HL-60 (cell line): ENCODE data around the gene RNF112.
"Not testable (repeated sequence)": the region's sequence is repeated elsewhere in the genome, so short reads cannot be mapped to it uniquely, and the experiment has no call there.

Source experiments
- DNase-seq, 2 experiments: peaks; one replicate each; pipeline ENCODE4 v3.0.0-alpha.2; 2010 to 2020; ENCODE audit warnings: low read depth in 1 of 2, low spot score in 1 of 2
- H3K27ac ChIP-seq: fragments of 250-450 bp; sonication (Bioruptor Pico); replicated peaks from 2 replicates; pipeline ENCODE4 v1.5.1; 2020; ENCODE audit warnings: mild to moderate bottlenecking, moderate library complexity
- H3K27me3 ChIP-seq: fragments of 250-450 bp; sonication (Bioruptor Pico); 2 replicates; pipeline ENCODE4 v1.5.1; 2021; ENCODE audit warnings: mild to moderate bottlenecking, moderate library complexity; ENCODE audit not compliant: insufficient read depth, poor library complexity, severe bottlenecking
- H3K4me3 ChIP-seq: replicated peaks from 2 replicates; pipeline ENCODE4 v1.5.1; 2011; ENCODE audit warnings: mild to moderate bottlenecking, control low read depth, low read length; ENCODE audit not compliant: insufficient read depth
- CTCF ChIP-seq: IDR thresholded peaks from one replicate; pipeline ENCODE4 v1.5.1; 2011; ENCODE audit warnings: low read length, control low read depth, inconsistent platforms; ENCODE audit not compliant: insufficient read depth
- GABPA ChIP-seq: IDR thresholded peaks from 2 replicates; pipeline ENCODE4 v1.6.1; 2012; ENCODE audit warnings: low read depth
- POLR2AphosphoS5 ChIP-seq: IDR thresholded peaks from 2 replicates; pipeline ENCODE4 v1.6.1; 2012; ENCODE audit warnings: low read depth
- REST ChIP-seq: IDR thresholded peaks from 2 replicates; pipeline ENCODE4 v1.6.1; 2012; ENCODE audit warnings: low read depth; ENCODE audit not compliant: insufficient replicate concordance
- SPI1 ChIP-seq: IDR thresholded peaks from 2 replicates; pipeline ENCODE4 v1.6.1; 2012; ENCODE audit warnings: low read depth, mild to moderate bottlenecking, borderline replicate concordance

Gene RNF112

GRCh38 chr17:19457046-19457445 is 46.0 kb downstream of the RNF112 start:
- Histone ChIP-seq H3K27me3 (no peaks in the 10 kb centered on the region), H3K4me3 (no peak overlapping the region), H3K27ac (no peak overlapping the region)
- DNase-seq = no peak
- no peak for TF ChIP-seq REST

GRCh38 chr17:19457830-19458271 is 46.8 kb downstream of the RNF112 start:
- DNase-seq = no peak

GRCh38 chr17:19458481-19458880 is 47.4 kb downstream of the RNF112 start:
- H3K4me3 ChIP-seq, H3K27ac ChIP-seq, H3K27me3 ChIP-seq, DNase-seq: not testable (repeated sequence)

More at GRCh38 chr17:19457830-19458271, 46.8 kb downstream of the RNF112 start:
- TF ChIP-seq GABPA (no peak), SPI1 (no peak), CTCF (no peak), POLR2AphosphoS5 (no peak), REST (no peak)
- Histone ChIP-seq H3K27me3 (no peaks in the 10 kb centered on the region), H3K27ac (no peak overlapping the region), H3K4me3 (no peak overlapping the region)

- not testable (repeated sequence) for H3K4me3 ChIP-seq, DNase-seq, H3K27ac ChIP-seq, H3K27me3 ChIP-seq
These were observed 48.1 kb downstream of the RNF112 start for GRCh38 chr17:19459018-19459655.

GRCh38 chr17:19460700-19461099 is 49.7 kb downstream of the RNF112 start:
- Histone ChIP-seq H3K4me3 (no peak overlapping the region), H3K27ac (no peak overlapping the region), H3K27me3 (no peaks in the 10 kb centered on the region)
- TF ChIP-seq GABPA = no peak
- TF ChIP-seq CTCF = no peak
- TF ChIP-seq REST = no peak
- TF ChIP-seq POLR2AphosphoS5 = no peak
- no peak for TF ChIP-seq SPI1
- no peak for DNase-seq
